ENCODE measurements around the gene SH3TC1.

- TF ChIP-seq ATF1 (CRISPR knock-in tag; IDR thresholded peaks at IDR 0.05) (no peak), JUND (CRISPR knock-in tag; IDR thresholded peaks at IDR 0.05) (no peak), ZNF276 (CRISPR knock-in tag; IDR thresholded peaks at IDR 0.05; ENCODE audit: low read depth) (no peak), PHB2 (IDR thresholded peaks at IDR 0.05; ENCODE audit: partially characterized antibody) (no peak), MLX (CRISPR knock-in tag; IDR thresholded peaks at IDR 0.05) (no peak), MTF1 (CRISPR knock-in tag; IDR thresholded peaks at IDR 0.05) (no peak), RFX5 (IDR thresholded peaks at IDR 0.05; ENCODE audit: low read depth, low read length) (no peak), POLR2AphosphoS5 (IDR thresholded peaks at IDR 0.05; ENCODE audit: low read depth, low read length) (no peak), ZNF235 (CRISPR knock-in tag; IDR thresholded peaks at IDR 0.05; ENCODE audit: borderline replicate concordance) (no peak), CTCF (CRISPR knock-in tag; IDR thresholded peaks at IDR 0.05) (no peak)
These were observed 17.2 kb upstream of the SH3TC1 start for GRCh38 chr4:8181844-8182243.

All from HepG2 (cell line).